ENCODE data around the gene HOXD8.
A peak's percentile ranks its signal among the peaks of the same experiment; 100 is the strongest.

HOXD8 gene

GRCh38 chr2:176163672-176164056, 34.2 kb downstream of the HOXD8 start:
- WGBS, 2 donors (ENCODE audit: extremely low coverage in 2 of 2, insufficient read length in 2 of 2, insufficient replicate concordance in 1 of 2): no CpG with 5 or more reads among the region's 12 CpGs
- Histone ChIP-seq H2AK5ac (ENCODE audit: low read depth, low read length) (no peak overlapping the region), H3K4me3 (ENCODE audit: low read length in 2 of 2) (no peak overlapping the region), H3K18ac (ENCODE audit: low read length) (no peak overlapping the region), H4K8ac (ENCODE audit: low read depth, low read length) (no peak overlapping the region), H3K23ac (ENCODE audit: low read depth, low read length, poor library complexity) (peak overlapping the region; percentile 21), H2BK120ac (ENCODE audit: low read depth, low read length) (no peak overlapping the region), H3K9ac (ENCODE audit: low read depth, low read length, poor library complexity) (no peak overlapping the region), H3K27ac (replicated peaks; ENCODE audit: low read length) (no peak overlapping the region), H3K4me1 (ENCODE audit: control insufficient read depth in 2 of 2, insufficient read depth in 1 of 2, low read depth in 1 of 2, low read length in 2 of 2) (peaks cover 0 to 7% of the 10 kb centered on the region in 2 donors), H3K27me3 (ENCODE audit: control insufficient read depth in 3 of 3, insufficient read depth in 3 of 3, low read depth in 1 of 3, low read length in 3 of 3) (peaks cover 59 to 98% (median 91%) of the 10 kb centered on the region in 3 experiments), H2AFZ (ENCODE audit: low read length) (no peak overlapping the region), H3K36me3 (replicated peaks in 1 of 2; ENCODE audit: control insufficient read depth in 2 of 2, insufficient read depth in 2 of 2, low read length in 2 of 2) (no peaks in the 10 kb centered on the region), H2BK5ac (ENCODE audit: low read length) (no peak overlapping the region), H2BK15ac (ENCODE audit: low read length) (no peak overlapping the region), H3K4me2 (ENCODE audit: insufficient read depth, low read length, poor library complexity, severe bottlenecking) (no peak overlapping the region), H2BK12ac (ENCODE audit: low read length) (no peak overlapping the region), H4K91ac (ENCODE audit: low read depth, low read length, poor library complexity) (no peak overlapping the region), H3K79me1 (ENCODE audit: low read depth, low read length) (no peaks in the 10 kb centered on the region), H3K4ac (ENCODE audit: low read length) (no peak overlapping the region), H3K9me3 (replicated peaks in 1 of 2; ENCODE audit: control insufficient read depth in 2 of 2, insufficient read depth in 1 of 2, low read depth in 1 of 2, low read length in 2 of 2) (peaks cover 13 to 18% of the 10 kb centered on the region in 2 donors), H3K14ac (ENCODE audit: low read length) (no peak overlapping the region)
- no peak for DNase-seq (ENCODE audit: low spot score)

- WGBS, 2 donors (ENCODE audit: extremely low coverage in 2 of 2, insufficient read length in 2 of 2, insufficient replicate concordance in 1 of 2): no CpG with 5 or more reads among the region's 13 CpGs
- no peak overlapping the region for H4K91ac ChIP-seq (ENCODE audit: low read depth, low read length, poor library complexity)
- peaks cover 56 to 98% (median 91%) of the 10 kb centered on the region in 3 experiments for H3K27me3 ChIP-seq (ENCODE audit: control insufficient read depth in 3 of 3, insufficient read depth in 3 of 3, low read depth in 1 of 3, low read length in 3 of 3)
Measured at GRCh38 chr2:176164201-176164600, 34.7 kb downstream of the HOXD8 start.

GRCh38 chr2:176164611-176165369, 35.3 kb downstream of the HOXD8 start:
- no CpG with 5 or more reads among the region's 52 CpGs for WGBS, 2 donors (ENCODE audit: extremely low coverage in 2 of 2, insufficient read length in 2 of 2, insufficient replicate concordance in 1 of 2)
- no peak for DNase-seq (ENCODE audit: low spot score)

More at GRCh38 chr2:176164201-176164600, 34.7 kb downstream of the HOXD8 start:
- H2BK15ac ChIP-seq (ENCODE audit: low read length): no peak overlapping the region
- H2BK12ac ChIP-seq (ENCODE audit: low read length): no peak overlapping the region
- H3K36me3 ChIP-seq (replicated peaks in 1 of 2; ENCODE audit: control insufficient read depth in 2 of 2, insufficient read depth in 2 of 2, low read length in 2 of 2): no peaks in the 10 kb centered on the region
- H3K4me1 ChIP-seq (ENCODE audit: control insufficient read depth in 2 of 2, insufficient read depth in 1 of 2, low read depth in 1 of 2, low read length in 2 of 2): peaks cover 0 to 7% of the 10 kb centered on the region in 2 donors
- no peak overlapping the region for H3K14ac ChIP-seq (ENCODE audit: low read length)
- H3K23ac ChIP-seq (ENCODE audit: low read depth, low read length, poor library complexity): no peak overlapping the region
- H3K9ac ChIP-seq (ENCODE audit: low read depth, low read length, poor library complexity): no peak overlapping the region
- no peak overlapping the region for H3K4me2 ChIP-seq (ENCODE audit: insufficient read depth, low read length, poor library complexity, severe bottlenecking)
- DNase-seq (ENCODE audit: low spot score): no peak
- H3K4me3 ChIP-seq (ENCODE audit: low read length in 2 of 2): no peak overlapping the region
- no peak overlapping the region for H2BK120ac ChIP-seq (ENCODE audit: low read depth, low read length)
- H3K18ac ChIP-seq (ENCODE audit: low read length): no peak overlapping the region
- H2AK5ac ChIP-seq (ENCODE audit: low read depth, low read length): no peak overlapping the region
- H2BK5ac ChIP-seq (ENCODE audit: low read length): no peak overlapping the region
- peaks cover 13 to 18% of the 10 kb centered on the region in 2 donors for H3K9me3 ChIP-seq (replicated peaks in 1 of 2; ENCODE audit: control insufficient read depth in 2 of 2, insufficient read depth in 1 of 2, low read depth in 1 of 2, low read length in 2 of 2)
- H3K27ac ChIP-seq (replicated peaks; ENCODE audit: low read length): no peak overlapping the region
- no peak overlapping the region for H4K8ac ChIP-seq (ENCODE audit: low read depth, low read length)
- H3K4ac ChIP-seq (ENCODE audit: low read length): no peak overlapping the region
- no peak overlapping the region for H2AFZ ChIP-seq (ENCODE audit: low read length)
- no peaks in the 10 kb centered on the region for H3K79me1 ChIP-seq (ENCODE audit: low read depth, low read length)

GRCh38 chr2:176165370-176166050, 36.0 kb downstream of the HOXD8 start:
- no peak overlapping the region for H3K4me2 ChIP-seq (ENCODE audit: insufficient read depth, low read length, poor library complexity, severe bottlenecking)
- H4K91ac ChIP-seq (ENCODE audit: low read depth, low read length, poor library complexity): no peak overlapping the region
- no peak overlapping the region for H3K4ac ChIP-seq (ENCODE audit: low read length)
- no peak overlapping the region for H2AK5ac ChIP-seq (ENCODE audit: low read depth, low read length)
- H3K18ac ChIP-seq (ENCODE audit: low read length): no peak overlapping the region
- H3K36me3 ChIP-seq (replicated peaks in 1 of 2; ENCODE audit: control insufficient read depth in 2 of 2, insufficient read depth in 2 of 2, low read length in 2 of 2): no peaks in the 10 kb centered on the region
- peak overlapping the region; percentile 3 for H3K9ac ChIP-seq (ENCODE audit: low read depth, low read length, poor library complexity)
- H3K4me1 ChIP-seq (ENCODE audit: control insufficient read depth in 2 of 2, insufficient read depth in 1 of 2, low read depth in 1 of 2, low read length in 2 of 2): no peaks in the 10 kb centered on the region
- H2BK120ac ChIP-seq (ENCODE audit: low read depth, low read length): no peak overlapping the region
- H3K23ac ChIP-seq (ENCODE audit: low read depth, low read length, poor library complexity): no peak overlapping the region
- H3K14ac ChIP-seq (ENCODE audit: low read length): no peak overlapping the region
- H3K27me3 ChIP-seq (ENCODE audit: control insufficient read depth in 3 of 3, insufficient read depth in 3 of 3, low read depth in 1 of 3, low read length in 3 of 3): peaks cover 51 to 98% (median 89%) of the 10 kb centered on the region in 3 experiments
- no peak for DNase-seq (ENCODE audit: low spot score)
- H3K4me3 ChIP-seq (ENCODE audit: low read length in 2 of 2): no peak overlapping the region
- no peak overlapping the region for H2BK15ac ChIP-seq (ENCODE audit: low read length)
- no peak overlapping the region for H4K8ac ChIP-seq (ENCODE audit: low read depth, low read length)
- H3K79me1 ChIP-seq (ENCODE audit: low read depth, low read length): no peaks in the 10 kb centered on the region
- H2AFZ ChIP-seq (ENCODE audit: low read length): peak overlapping the region; percentile 70
- H2BK5ac ChIP-seq (ENCODE audit: low read length): no peak overlapping the region
- WGBS, 2 donors (ENCODE audit: extremely low coverage in 2 of 2, insufficient read length in 2 of 2, insufficient replicate concordance in 1 of 2): no CpG with 5 or more reads among the region's 26 CpGs
- no peak overlapping the region for H3K27ac ChIP-seq (replicated peaks; ENCODE audit: low read length)
- peaks cover 13 to 18% of the 10 kb centered on the region in 2 donors for H3K9me3 ChIP-seq (replicated peaks in 1 of 2; ENCODE audit: control insufficient read depth in 2 of 2, insufficient read depth in 1 of 2, low read depth in 1 of 2, low read length in 2 of 2)
- H2BK12ac ChIP-seq (ENCODE audit: low read length): no peak overlapping the region

More at GRCh38 chr2:176164611-176165369, 35.3 kb downstream of the HOXD8 start:
- Histone ChIP-seq H3K4me1 (ENCODE audit: control insufficient read depth in 2 of 2, insufficient read depth in 1 of 2, low read depth in 1 of 2, low read length in 2 of 2) (peaks cover 0 to 6% of the 10 kb centered on the region in 2 donors), H3K4me3 (ENCODE audit: low read length in 2 of 2) (no peak overlapping the region), H3K4ac (ENCODE audit: low read length) (no peak overlapping the region), H3K27ac (replicated peaks; ENCODE audit: low read length) (no peak overlapping the region), H3K36me3 (replicated peaks in 1 of 2; ENCODE audit: control insufficient read depth in 2 of 2, insufficient read depth in 2 of 2, low read length in 2 of 2) (no peaks in the 10 kb centered on the region), H3K18ac (ENCODE audit: low read length) (no peak overlapping the region), H3K23ac (ENCODE audit: low read depth, low read length, poor library complexity) (peak overlapping the region; percentile 18), H2BK12ac (ENCODE audit: low read length) (no peak overlapping the region), H2BK120ac (ENCODE audit: low read depth, low read length) (no peak overlapping the region), H3K4me2 (ENCODE audit: insufficient read depth, low read length, poor library complexity, severe bottlenecking) (no peak overlapping the region), H3K14ac (ENCODE audit: low read length) (no peak overlapping the region), H2BK15ac (ENCODE audit: low read length) (no peak overlapping the region), H4K91ac (ENCODE audit: low read depth, low read length, poor library complexity) (no peak overlapping the region), H3K79me1 (ENCODE audit: low read depth, low read length) (no peaks in the 10 kb centered on the region), H3K27me3 (ENCODE audit: control insufficient read depth in 3 of 3, insufficient read depth in 3 of 3, low read depth in 1 of 3, low read length in 3 of 3) (peaks cover 55 to 98% (median 91%) of the 10 kb centered on the region in 3 experiments), H2BK5ac (ENCODE audit: low read length) (no peak overlapping the region), H2AK5ac (ENCODE audit: low read depth, low read length) (no peak overlapping the region), H2AFZ (ENCODE audit: low read length) (peak overlapping the region; percentile 70), H3K9ac (ENCODE audit: low read depth, low read length, poor library complexity) (no peak overlapping the region), H4K8ac (ENCODE audit: low read depth, low read length) (no peak overlapping the region), H3K9me3 (replicated peaks in 1 of 2; ENCODE audit: control insufficient read depth in 2 of 2, insufficient read depth in 1 of 2, low read depth in 1 of 2, low read length in 2 of 2) (peaks cover 13 to 18% of the 10 kb centered on the region in 2 donors)

Measured in neuronal stem cell (in vitro differentiated cells).